ENCODE measurements around the gene CLDN22.

The CLDN22 gene

DNA sequence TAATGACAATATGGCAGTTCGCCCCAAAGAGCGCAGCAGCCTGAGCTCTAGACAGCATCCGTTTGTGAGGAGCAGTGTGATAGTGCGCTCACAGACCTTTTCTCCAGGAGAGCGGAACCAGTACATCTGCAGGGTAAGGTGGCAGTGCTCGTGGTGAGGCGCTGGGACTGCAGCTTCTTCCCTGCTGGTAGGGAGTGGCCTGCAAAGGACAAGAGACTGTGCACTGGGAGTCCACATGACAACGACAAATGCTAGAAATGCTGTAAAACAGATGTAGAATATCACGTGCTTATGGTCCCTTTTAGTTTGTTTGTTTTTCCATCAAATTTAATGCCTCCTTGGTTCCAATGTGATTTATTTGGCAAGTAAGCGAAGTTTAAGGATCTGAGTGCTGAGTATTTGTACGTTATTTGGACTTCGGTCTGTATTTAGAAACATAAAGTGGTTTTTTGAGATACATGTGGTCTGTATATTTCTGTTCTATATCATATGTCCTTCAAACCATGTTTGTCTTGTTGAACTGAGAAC, 35.8 kb downstream of the CLDN22 start:
- DNase-seq (ENCODE audit: low read depth, low spot score), result peak; percentile 16

DNA sequence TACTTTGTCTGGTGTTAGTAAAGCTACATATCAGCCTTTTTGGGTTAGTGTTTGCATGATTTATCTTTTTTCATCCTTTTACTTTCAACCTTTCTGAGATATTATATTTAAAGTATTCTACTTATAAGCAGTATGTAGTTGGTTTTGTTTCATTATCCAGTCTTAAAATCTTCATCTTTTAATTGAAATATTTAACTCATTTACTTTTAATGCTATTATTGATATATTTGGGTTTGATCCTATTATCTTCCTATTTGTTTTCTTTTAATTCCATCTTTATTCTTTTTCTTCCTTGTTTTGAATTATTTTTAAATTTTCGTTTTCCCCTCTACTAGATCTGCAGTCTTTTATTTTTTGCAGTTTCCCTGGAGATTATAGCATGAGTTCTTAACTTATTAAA, 44.0 kb downstream of the CLDN22 start:
- no peak for DNase-seq (ENCODE audit: low read depth, low spot score)

DNA sequence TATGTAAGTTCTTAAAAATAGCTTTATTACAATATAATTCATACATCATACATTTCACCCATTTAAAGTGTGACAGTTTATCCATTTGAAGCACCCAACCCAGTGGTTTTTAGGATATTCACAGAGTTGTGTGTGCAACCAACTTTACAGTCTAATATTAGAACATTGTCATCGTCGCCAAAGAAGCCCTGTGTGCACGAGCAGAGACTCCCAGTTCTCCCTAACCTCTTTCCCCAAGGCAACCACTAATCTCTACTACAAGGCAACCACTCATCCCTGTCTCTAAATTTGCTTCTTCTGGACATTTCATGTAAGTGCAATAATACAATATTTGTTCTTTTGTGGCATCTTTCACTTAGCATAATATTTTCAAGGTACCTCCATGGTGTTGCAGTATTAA, 47.7 kb downstream of the CLDN22 start:
- DNase-seq (ENCODE audit: low read depth, low spot score), result no peak

DNA sequence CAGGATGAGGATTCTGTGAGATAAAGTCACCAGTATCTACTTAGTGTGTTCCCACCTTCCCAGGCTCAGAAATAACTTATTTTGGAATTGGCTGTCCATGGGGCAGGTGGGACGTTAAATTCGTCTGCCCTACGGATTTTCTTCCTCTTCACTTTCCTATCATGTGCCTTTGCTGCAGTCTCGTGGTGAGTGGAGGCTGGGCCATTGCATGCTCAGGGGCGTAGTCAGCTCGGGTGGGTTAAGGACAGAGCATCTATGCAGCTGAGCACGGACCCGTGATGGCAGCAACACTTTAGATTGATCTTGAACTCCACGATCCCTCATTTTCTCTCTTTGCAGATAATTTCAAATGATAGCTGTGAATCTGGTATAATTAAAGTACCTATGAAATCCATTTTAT, 51.5 kb downstream of the CLDN22 start:
- no peak for DNase-seq (ENCODE audit: low read depth, low spot score)
